ENCODE data around the gene HLF. TPM values are rescaled to one million over a fixed set of nuclear protein-coding genes. Genes with fewer than 3 reads are reported as not detected.

HLF gene
- total and polyA plus RNA-seq, 5 donors, result 17.0 to 56.6 (median 46.1) TPM

GRCh38 chr17:55249861-55250260 lies 14.9 kb upstream of the HLF start:
- no peaks in the 10 kb centered on the region for H3K27me3 ChIP-seq (ENCODE audit: control insufficient read depth, insufficient read depth)
- no peak for ATAC-seq
- no peak overlapping the region for H3K27ac ChIP-seq (ENCODE audit: low read length)
- H3K9me3 ChIP-seq (ENCODE audit: control insufficient read depth, low read length), result no peaks in the 10 kb centered on the region
- WGBS, result 85% methylated on average over 7 of the region's 7 CpGs
- no peak overlapping the region for H3K4me3 ChIP-seq (ENCODE audit: low read length)
- H3K4me1 ChIP-seq (ENCODE audit: control insufficient read depth, insufficient read depth, low read length), result no peaks in the 10 kb centered on the region
- intact Hi-C loops (cut with DNase I), result no loop called here
- DNase-seq, result no peak

GRCh38 chr17:55254375-55254774 lies 10.4 kb upstream of the HLF start:
- WGBS, result 63% methylated on average over 6 of the region's 6 CpGs
- no peaks in the 10 kb centered on the region for H3K9me3 ChIP-seq (ENCODE audit: control insufficient read depth, low read length)
- H3K27me3 ChIP-seq (ENCODE audit: control insufficient read depth, insufficient read depth), result no peaks in the 10 kb centered on the region
- H3K4me3 ChIP-seq (ENCODE audit: low read length), result no peak overlapping the region
- ATAC-seq (no peak), DNase-seq (no peak)
- H3K4me1 ChIP-seq (ENCODE audit: control insufficient read depth, insufficient read depth, low read length), result no peaks in the 10 kb centered on the region
- no peak overlapping the region for H3K27ac ChIP-seq (ENCODE audit: low read length)
- intact Hi-C loops (cut with DNase I), result no loop called here

GRCh38 chr17:55258578-55259135 lies 6.1 kb upstream of the HLF start:
- intact Hi-C loops (cut with DNase I), result no loop called here
- DNase-seq (no peak), ATAC-seq (no peak)
- no peaks in the 10 kb centered on the region for H3K9me3 ChIP-seq (ENCODE audit: control insufficient read depth, low read length)
- no peaks in the 10 kb centered on the region for H3K27me3 ChIP-seq (ENCODE audit: control insufficient read depth, insufficient read depth)
- H3K4me3 ChIP-seq (ENCODE audit: low read length), result no peak overlapping the region
- H3K4me1 ChIP-seq (ENCODE audit: control insufficient read depth, insufficient read depth, low read length), result no peaks in the 10 kb centered on the region
- 74% methylated on average over 3 of the region's 3 CpGs for WGBS
- H3K27ac ChIP-seq (ENCODE audit: low read length), result no peak overlapping the region

GRCh38 chr17:55259684-55260111 lies 5.1 kb upstream of the HLF start:
- Histone ChIP-seq H3K4me3 (ENCODE audit: low read length) (no peak overlapping the region), H3K9me3 (ENCODE audit: control insufficient read depth, low read length) (no peaks in the 10 kb centered on the region), H3K27ac (ENCODE audit: low read length) (no peak overlapping the region), H3K4me1 (ENCODE audit: control insufficient read depth, insufficient read depth, low read length) (no peaks in the 10 kb centered on the region), H3K27me3 (ENCODE audit: control insufficient read depth, insufficient read depth) (no peaks in the 10 kb centered on the region)
- ATAC-seq, result no peak
- intact Hi-C loops (cut with DNase I), result no loop called here
- WGBS, result 58% methylated on average over 4 of the region's 4 CpGs
- no peak for DNase-seq

GRCh38 chr17:55261311-55261710 lies 3.4 kb upstream of the HLF start:
- DNase-seq (no peak), ATAC-seq (no peak)
- Histone ChIP-seq H3K9me3 (ENCODE audit: control insufficient read depth, low read length) (no peaks in the 10 kb centered on the region), H3K4me1 (ENCODE audit: control insufficient read depth, insufficient read depth, low read length) (no peaks in the 10 kb centered on the region), H3K27ac (ENCODE audit: low read length) (no peak overlapping the region), H3K4me3 (ENCODE audit: low read length) (no peak overlapping the region), H3K27me3 (ENCODE audit: control insufficient read depth, insufficient read depth) (no peaks in the 10 kb centered on the region)
- intact Hi-C loops (cut with DNase I), result no loop called here
- 94% methylated on average over 2 of the region's 2 CpGs for WGBS

GRCh38 chr17:55263569-55264277 lies 1.0 kb upstream of the HLF start:
- 8% methylated on average over 31 of the region's 31 CpGs for WGBS
- ATAC-seq (no peak), DNase-seq (peak in 2 of 3 donors; percentile 64 to 66)
- Histone ChIP-seq H3K4me3 (ENCODE audit: low read length) (peak overlapping the region; percentile 66), H3K4me1 (ENCODE audit: control insufficient read depth, insufficient read depth, low read length) (no peaks in the 10 kb centered on the region), H3K27ac (ENCODE audit: low read length) (no peak overlapping the region), H3K27me3 (ENCODE audit: control insufficient read depth, insufficient read depth) (no peaks in the 10 kb centered on the region), H3K9me3 (ENCODE audit: control insufficient read depth, low read length) (no peaks in the 10 kb centered on the region)
- intact Hi-C loops (cut with DNase I), result no loop called here

- ATAC-seq (peak in 1 of 2 donors; percentile 21), DNase-seq (no peak)
- WGBS, result 3% methylated on average over 13 of the region's 13 CpGs
- Histone ChIP-seq H3K9me3 (ENCODE audit: control insufficient read depth, low read length) (no peaks in the 10 kb centered on the region), H3K4me3 (ENCODE audit: low read length) (peak overlapping the region; percentile 66), H3K27me3 (ENCODE audit: control insufficient read depth, insufficient read depth) (no peaks in the 10 kb centered on the region), H3K27ac (ENCODE audit: low read length) (no peak overlapping the region), H3K4me1 (ENCODE audit: control insufficient read depth, insufficient read depth, low read length) (no peaks in the 10 kb centered on the region)
- intact Hi-C loops (cut with DNase I), result no loop called here
Measured at GRCh38 chr17:55264278-55264644, 499 bp upstream of the HLF start.

GRCh38 chr17:55265311-55266021 lies 706 bp downstream of the HLF start:
- ATAC-seq (peak; percentile 35 to 45), DNase-seq (peak; percentile 28 to 75 (median 68))
- intact Hi-C loops (cut with DNase I), result no loop called here
- peak overlapping the region; percentile 38 for H3K27ac ChIP-seq (ENCODE audit: low read length)
- WGBS, result under 1% methylated on average over 52 of the region's 52 CpGs
- H3K9me3 ChIP-seq (ENCODE audit: control insufficient read depth, low read length), result no peaks in the 10 kb centered on the region
- no peaks in the 10 kb centered on the region for H3K27me3 ChIP-seq (ENCODE audit: control insufficient read depth, insufficient read depth)
- H3K4me3 ChIP-seq (ENCODE audit: low read length), result peak overlapping the region; percentile 66
- no peaks in the 10 kb centered on the region for H3K4me1 ChIP-seq (ENCODE audit: control insufficient read depth, insufficient read depth, low read length)

GRCh38 chr17:55266051-55266957 lies 1.5 kb downstream of the HLF start:
- peak in 2 of 3 donors; percentile 65 to 66 for DNase-seq
- Histone ChIP-seq H3K4me1 (ENCODE audit: control insufficient read depth, insufficient read depth, low read length) (no peaks in the 10 kb centered on the region), H3K4me3 (ENCODE audit: low read length) (peak overlapping the region; percentile 66), H3K9me3 (ENCODE audit: control insufficient read depth, low read length) (no peaks in the 10 kb centered on the region), H3K27ac (ENCODE audit: low read length) (peak overlapping the region; percentile 13), H3K27me3 (ENCODE audit: control insufficient read depth, insufficient read depth) (no peaks in the 10 kb centered on the region)
- 7% methylated on average over 25 of the region's 25 CpGs for WGBS
- peak; percentile 29 to 39 for ATAC-seq
- intact Hi-C loops (cut with DNase I), result no loop called here

GRCh38 chr17:55266958-55267688 lies 2.4 kb downstream of the HLF start:
- Histone ChIP-seq H3K4me1 (ENCODE audit: control insufficient read depth, insufficient read depth, low read length) (no peaks in the 10 kb centered on the region), H3K27me3 (ENCODE audit: control insufficient read depth, insufficient read depth) (no peaks in the 10 kb centered on the region), H3K9me3 (ENCODE audit: control insufficient read depth, low read length) (no peaks in the 10 kb centered on the region), H3K27ac (ENCODE audit: low read length) (peak overlapping the region; percentile 39), H3K4me3 (ENCODE audit: low read length) (peak overlapping the region; percentile 14)
- 28% methylated on average over 3 of the region's 3 CpGs for WGBS
- ATAC-seq (peak in 1 of 2 donors; percentile 45), DNase-seq (no peak)
- intact Hi-C loops (cut with DNase I), result no loop called here

Data from right cardiac atrium (tissue), 5 donors.